ENCODE results near the gene RBM48.
"Not testable (repeated sequence)": the region's sequence is repeated elsewhere in the genome, so short reads cannot be mapped to it uniquely, and the experiment has no call there.

The RBM48 gene

DNA sequence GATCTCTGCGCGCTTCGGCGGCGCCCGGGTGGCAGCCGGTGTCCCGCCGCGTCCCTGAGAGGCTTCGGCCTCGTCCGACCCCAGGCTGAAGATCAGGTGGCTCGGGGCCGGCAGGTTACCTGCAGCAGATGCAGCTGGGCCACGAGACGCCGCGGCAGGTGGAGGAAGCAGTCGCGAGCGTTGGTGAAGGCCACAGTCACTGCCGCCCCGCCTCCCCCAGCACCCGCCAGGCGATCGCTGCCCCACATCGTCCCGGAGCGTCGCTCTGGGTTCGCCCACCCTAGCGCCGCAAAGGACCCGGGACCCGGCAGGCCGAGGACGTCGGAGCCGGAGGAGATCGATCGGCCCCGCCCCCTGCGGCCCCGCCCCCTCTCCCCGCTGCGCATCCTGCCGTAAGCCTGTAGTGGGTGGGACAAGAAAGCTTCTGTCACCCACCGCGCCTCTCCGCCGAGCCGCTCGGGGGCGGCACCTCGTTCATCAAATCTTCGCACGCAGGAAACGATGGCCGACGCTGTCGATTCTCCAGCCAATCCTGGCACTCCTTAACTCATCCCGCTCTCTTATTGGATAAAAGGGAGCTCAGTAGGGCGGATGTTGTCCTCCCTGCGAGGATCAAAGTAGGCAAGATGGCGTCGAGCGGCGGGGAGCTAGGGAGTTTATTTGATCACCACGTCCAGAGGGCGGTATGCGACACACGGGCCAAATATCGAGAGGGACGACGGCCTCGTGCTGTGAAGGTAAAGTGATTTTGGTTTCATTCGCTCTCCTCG lies at the start of gene RBM48, which contains the start of gene PEX1:
Gene RBM48, plus strand, starts transcription at position 608 of the 770 bp plus-strand sequence. Its CDS starts 19 bp downstream, at position 627.
Gene PEX1, minus strand, starts transcription at position 333 of the 770 bp plus-strand sequence. Its CDS starts 85 bp downstream, at position 248.
- peak; percentile 98 for DNase-seq

GRCh38 chr7:92479146-92479545 lies 49.4 kb upstream of the RBM48 start:
- not testable (repeated sequence) for DNase-seq

DNA sequence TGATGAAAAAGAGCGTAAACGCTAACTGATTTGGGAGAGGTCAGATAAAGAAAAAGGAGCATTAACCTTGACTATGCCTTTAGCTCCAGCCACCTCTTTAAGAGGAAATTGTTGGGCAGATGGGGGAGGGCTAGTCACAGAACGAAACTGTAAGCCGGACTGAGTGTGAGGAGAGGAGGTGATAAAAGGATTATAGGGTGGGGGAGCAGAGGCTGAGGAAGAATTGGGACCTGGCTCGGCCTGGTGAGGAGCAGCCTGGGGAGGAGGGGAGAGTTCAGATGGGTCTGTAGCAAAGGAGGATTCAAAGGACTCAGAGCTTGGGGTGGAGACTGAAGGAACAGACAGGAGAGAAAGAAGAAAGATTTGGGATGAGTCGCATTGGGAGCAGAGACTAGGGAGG lies 45.0 kb upstream of the RBM48 start:
- DNase-seq: not testable (repeated sequence)

DNA sequence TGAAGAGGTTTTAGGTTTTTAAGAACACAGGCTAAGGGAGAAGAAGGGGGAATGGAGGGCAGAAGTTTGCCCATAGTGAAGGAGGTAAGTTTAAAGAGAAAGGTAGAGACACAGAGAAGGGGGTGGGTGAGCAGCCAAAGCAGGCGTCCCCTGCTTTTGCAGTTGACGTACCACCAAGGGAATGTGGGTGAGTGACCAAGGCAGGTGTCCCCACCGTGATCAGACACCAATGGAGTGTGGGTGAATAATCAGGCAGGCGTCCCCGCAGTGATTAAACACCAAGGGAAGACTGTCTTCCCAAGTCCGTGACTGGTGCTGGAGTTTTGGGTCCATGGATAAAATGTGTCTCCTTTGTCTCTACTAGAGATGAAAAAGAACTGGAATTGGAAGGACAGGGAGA lies 44.4 kb upstream of the RBM48 start:
- not testable (repeated sequence) for DNase-seq

- no peak for DNase-seq
These were observed 43.2 kb upstream of the RBM48 start for GRCh38 chr7:92485267-92485892.

GRCh38 chr7:92485974-92486373 lies 42.6 kb upstream of the RBM48 start:
- no peak for DNase-seq

GRCh38 chr7:92487804-92488203 lies 40.8 kb upstream of the RBM48 start:
- DNase-seq: no peak

DNA sequence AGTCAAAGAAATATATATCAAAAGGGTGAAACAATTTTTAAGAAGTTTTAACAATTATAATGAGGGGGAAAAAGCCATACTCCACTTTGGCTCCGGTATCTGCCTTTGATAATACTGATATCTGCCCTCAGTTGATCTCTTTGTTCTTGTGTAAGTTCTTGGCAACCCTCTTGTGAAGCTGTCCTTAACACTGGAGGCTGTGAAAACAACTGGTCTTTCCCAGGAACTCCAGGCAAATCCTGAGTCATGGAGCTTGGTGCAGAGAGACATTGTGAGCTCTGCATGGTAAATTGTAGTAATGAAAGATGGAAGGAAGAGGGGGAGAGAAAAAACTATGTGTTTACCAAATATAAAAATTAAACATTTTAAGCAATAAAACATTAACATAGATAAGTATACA lies 39.0 kb upstream of the RBM48 start:
- DNase-seq: no peak

GRCh38 chr7:92496876-92497275 lies 31.7 kb upstream of the RBM48 start:
- no peak for DNase-seq

DNA sequence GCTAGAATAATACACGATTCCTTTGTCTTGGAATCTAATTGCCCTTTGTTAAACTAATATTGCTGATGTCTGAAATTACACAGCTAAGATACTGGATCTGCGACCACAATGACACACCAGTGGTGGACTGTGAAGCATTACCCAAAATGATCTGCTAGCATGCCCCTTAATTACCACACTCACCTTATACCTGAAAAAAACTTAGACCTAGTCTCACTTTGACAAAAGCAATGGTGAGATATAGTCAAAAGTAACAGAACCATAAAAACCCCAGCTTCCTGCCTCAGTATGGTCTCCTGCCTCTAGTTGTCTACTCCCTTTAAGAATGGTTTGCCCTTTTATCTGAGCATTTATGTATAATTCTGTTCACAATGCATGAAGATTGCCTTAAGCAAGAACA lies 30.0 kb upstream of the RBM48 start:
- DNase-seq: no peak

DNA sequence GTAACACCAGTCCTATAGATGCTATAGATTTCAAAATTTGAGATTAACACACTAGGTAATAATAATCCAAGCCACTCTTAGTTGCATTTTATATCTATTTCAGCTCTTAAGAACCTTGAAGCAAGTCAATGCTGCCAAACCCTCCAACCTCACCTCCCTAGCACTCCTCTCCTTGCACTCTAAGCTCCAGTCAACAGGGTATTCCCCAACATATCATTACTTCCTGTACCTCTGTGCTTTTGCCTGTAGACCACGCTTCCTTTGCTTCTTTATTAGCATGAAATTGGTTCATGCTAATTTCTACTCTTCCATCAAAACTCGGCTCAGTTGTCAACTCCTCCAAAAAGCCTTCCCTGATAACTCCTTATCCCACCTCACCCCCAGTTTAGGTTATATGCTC lies 24.8 kb upstream of the RBM48 start:
- no peak for DNase-seq

DNA sequence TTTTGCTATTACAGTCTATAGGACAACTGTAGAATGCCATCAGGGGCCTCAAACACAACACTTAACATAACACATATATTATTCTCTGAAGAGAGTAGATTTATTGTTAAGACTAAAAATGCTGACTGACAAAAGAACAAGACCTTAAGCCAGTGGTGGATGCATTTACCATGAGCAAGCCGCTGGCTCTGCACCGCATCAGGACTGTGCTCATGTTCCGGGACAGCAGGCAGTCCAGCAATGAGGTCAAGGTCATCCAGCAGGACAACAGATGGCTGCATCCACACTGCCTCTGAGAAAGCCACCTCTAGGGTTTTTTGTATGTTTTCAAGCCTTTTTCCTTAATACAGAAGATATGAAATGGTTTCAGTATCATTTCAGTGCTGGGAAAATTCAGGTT lies 24.0 kb upstream of the RBM48 start:
- DNase-seq: no peak

GRCh38 chr7:92506363-92506762 lies 22.2 kb upstream of the RBM48 start:
- no peak for DNase-seq

GRCh38 chr7:92508946-92509345 lies 19.6 kb upstream of the RBM48 start:
- DNase-seq: no peak

DNA sequence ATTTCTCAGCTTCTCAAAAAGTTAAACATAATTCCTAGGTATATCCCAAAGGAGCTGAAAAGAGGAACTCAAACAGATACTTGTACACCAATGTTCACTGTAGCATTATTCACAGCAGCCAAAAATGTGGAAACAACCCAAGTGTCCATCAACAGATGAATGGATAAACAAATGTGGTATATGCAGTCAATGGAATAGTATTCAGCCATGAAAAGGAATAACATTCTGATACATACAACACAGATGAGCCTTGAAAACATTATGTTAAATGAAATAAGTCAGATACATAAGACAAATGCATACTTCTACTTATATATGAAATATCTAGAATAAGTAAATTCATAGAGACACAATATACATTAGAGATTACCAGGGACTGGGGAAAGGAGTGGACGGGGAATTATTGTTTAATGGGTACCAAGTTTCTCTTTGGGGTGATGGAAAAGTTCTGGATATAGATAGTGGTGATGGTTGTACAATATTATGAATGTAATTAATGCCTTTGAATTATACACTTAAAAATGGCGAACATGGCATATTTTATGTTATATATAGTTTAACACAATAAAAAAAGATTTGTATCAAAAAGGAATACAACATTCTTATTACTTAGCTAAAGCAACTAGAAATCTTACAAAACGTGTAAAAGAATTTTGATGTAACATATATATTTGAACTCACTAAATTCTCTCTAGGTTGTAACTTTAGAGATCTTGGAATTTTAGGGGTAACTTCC lies 15.3 kb upstream of the RBM48 start:
- no peak for DNase-seq

DNA sequence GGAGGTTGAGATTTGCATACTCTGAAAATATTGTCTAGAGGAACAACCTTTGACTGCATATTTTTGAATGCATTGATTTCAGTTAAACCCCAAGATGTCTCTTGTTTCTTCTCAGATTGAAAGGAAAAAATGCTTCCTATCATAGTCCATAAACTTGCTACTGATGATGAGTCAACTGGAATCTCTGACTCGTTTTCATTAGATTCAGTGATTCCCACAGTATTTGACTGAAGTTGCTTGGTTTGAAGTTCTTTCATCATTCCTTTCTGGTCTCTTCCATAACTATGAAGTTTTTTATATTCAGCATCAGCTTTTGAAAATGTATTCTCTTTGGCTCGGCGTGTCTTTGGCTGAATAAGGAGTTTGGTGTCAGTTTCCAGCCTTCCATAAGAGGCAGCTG lies 11.0 kb upstream of the RBM48 start:
- no peak for DNase-seq

DNA sequence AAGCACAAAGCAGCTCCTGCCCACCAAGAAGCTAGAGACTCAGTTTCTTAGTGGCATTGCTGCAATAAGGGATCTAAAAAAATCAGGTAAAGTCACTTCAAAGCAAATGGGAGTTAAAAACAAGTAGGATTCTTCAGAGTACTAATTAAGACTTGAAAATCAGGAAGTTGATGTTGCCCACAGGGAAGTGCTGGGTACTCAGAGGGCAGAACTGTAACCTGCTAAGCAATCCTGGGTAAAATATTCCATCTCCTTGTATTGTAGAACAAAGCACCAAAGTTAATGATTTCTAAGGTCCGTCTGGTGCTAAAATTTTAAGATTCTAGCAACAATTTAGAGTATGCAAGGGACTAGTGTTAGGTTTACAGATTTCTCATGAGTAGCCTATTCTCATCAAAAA lies 8.6 kb upstream of the RBM48 start:
- DNase-seq: no peak

GRCh38 chr7:92523110-92523509 lies 5.5 kb upstream of the RBM48 start:
- DNase-seq: no peak

GRCh38 chr7:92527300-92528187 lies 1.1 kb upstream of the RBM48 start:
- peak; percentile 57 for DNase-seq

- DNase-seq: no peak
These were observed 316 bp downstream of the RBM48 start for GRCh38 chr7:92528958-92529264.

GRCh38 chr7:92534572-92534971 lies 6.0 kb downstream of the RBM48 start:
- no peak for DNase-seq

DNA sequence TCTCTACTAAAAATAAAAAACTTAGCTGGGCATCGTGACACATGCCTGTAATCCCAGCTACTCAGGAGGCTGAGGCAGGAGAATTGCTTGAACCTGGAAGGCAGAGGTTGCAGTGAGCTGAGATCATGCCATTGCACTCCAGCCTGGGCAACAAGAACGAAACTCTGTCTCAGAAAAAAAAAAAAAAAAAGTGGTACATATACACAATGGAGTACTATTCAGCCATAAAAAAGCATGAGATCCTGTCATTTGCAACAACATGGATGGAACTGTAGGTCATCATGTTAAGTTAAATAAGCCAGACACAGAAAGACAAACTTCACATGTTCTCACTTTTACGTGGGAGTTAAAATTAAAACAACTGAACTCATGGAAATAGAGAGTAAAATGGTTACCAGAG lies 14.9 kb downstream of the RBM48 start:
- not testable (repeated sequence) for DNase-seq

DNA sequence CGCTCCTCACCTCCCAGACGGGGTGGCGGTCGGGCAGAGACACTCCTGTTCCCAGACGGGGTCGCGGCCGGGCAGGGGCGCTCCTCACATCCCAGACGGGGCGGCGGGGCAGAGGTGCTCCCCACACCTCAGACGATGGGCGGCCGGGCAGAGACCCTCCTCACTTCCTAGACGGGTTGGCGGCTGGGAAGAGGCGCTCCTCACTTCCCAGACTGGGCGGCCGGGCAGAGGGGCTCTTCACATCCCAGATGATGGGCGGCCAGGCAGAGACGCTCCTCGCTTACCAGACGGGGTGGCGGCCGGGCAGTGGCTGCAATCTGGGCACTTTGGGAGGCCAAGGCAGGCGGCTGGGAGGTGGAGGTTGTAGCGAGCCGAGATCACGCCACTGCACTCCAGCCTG lies 16.5 kb downstream of the RBM48 start:
- not testable (repeated sequence) for DNase-seq
